ENCODE results near the gene DCLRE1C. TPM values are rescaled to one million over a fixed set of nuclear protein-coding genes. Genes with fewer than 3 reads are reported as not detected.
A peak's percentile ranks its signal among the peaks of the same experiment; 100 is the strongest.

DCLRE1C gene
- polyA plus RNA-seq, 1 of the 3 experiments (the other 2 are of a cell fraction), result 2.5 TPM

- DNase-seq, result peak; percentile 76
Measured at GRCh38 chr10:14953424-14954000, 384 bp downstream of the DCLRE1C start.

More at GRCh38 chr10:14953424-14954000, 384 bp downstream of the DCLRE1C start:
- Histone ChIP-seq H3K4me3 (ENCODE audit: low read depth in 2 of 2, low read length in 1 of 2) (peak overlapping the region; percentile 72 to 90), H3K4me2 (peak overlapping the region; percentile 88), H3F3A (replicated peaks; ENCODE audit: insufficient read depth) (peaks cover 14% of the 10 kb centered on the region), H3K9me3 (no peaks in the 10 kb centered on the region), H3K9ac (peak overlapping the region; percentile 81), H3K36me3 (replicated peaks in 1 of 2; ENCODE audit: control insufficient read depth in 1 of 2, insufficient read depth in 2 of 2, low read length in 1 of 2) (peaks cover 0 to 7% of the 10 kb centered on the region in 2 experiments), H4K20me1 (ENCODE audit: insufficient read depth) (no peaks in the 10 kb centered on the region), H3K4me1 (ENCODE audit: control insufficient read depth in 1 of 2, insufficient read depth in 2 of 2, low read depth in 1 of 2, low read length in 1 of 2) (peaks cover 7 to 10% of the 10 kb centered on the region in 2 experiments; a peak in 2 of 4 replicates), H2AFZ (ENCODE audit: low read depth) (peak overlapping the region; percentile 82), H3K79me2 (ENCODE audit: insufficient read depth) (peaks cover 50% of the 10 kb centered on the region), H3K9me2 (no peaks in the 10 kb centered on the region), H3K27me3 (ENCODE audit: insufficient read depth) (no peaks in the 10 kb centered on the region), H3K27ac (ENCODE audit: low read depth in 2 of 2, low read length in 1 of 2) (peak overlapping the region; percentile 79 to 90)
- CTCF ChIA-PET, result interaction anchor here (0.7 to 2.8 kb wide), 9 partner anchors 8 to 454 kb away, joined by 3 to 12 read pairs (median 5); no protein-coding TSS in a partner anchor
- no peak for TF ChIP-seq EP300 (IDR thresholded peaks at IDR 0.05; ENCODE audit: borderline replicate concordance in 1 of 2, low read depth in 1 of 2, low read length in 1 of 2)
- 0 out of 2 replicates have a peak, but pooled peaks have one; percentile 3 for TF ChIP-seq USF1 (IDR thresholded peaks at IDR 0.05; ENCODE audit: borderline replicate concordance, low read depth)
- peak; percentile 29; the same call in 1 of the 2 replicates for TF ChIP-seq CTCF (IDR thresholded peaks at IDR 0.05)
- no peak for TF ChIP-seq CHD2 (IDR thresholded peaks at IDR 0.05; ENCODE audit: low read length, partially characterized antibody)
- no peak for TF ChIP-seq EZH2phosphoT487 (IDR thresholded peaks at IDR 0.05; ENCODE audit: borderline replicate concordance, low read depth)
- no peak for TF ChIP-seq GABPA (IDR thresholded peaks at IDR 0.05; ENCODE audit: low read depth)
- TF ChIP-seq USF2 (IDR thresholded peaks at IDR 0.05; ENCODE audit: borderline replicate concordance, low read depth, low read length), result no peak
- no peak for TF ChIP-seq GATA2 (CRISPR knock-in tag; IDR thresholded peaks at IDR 0.05)
- TF ChIP-seq SMC3 (IDR thresholded peaks at IDR 0.05; ENCODE audit: low read depth, low read length), result peak; percentile 18; the same call in 1 of the 2 replicates
- TF ChIP-seq TEAD4 (IDR thresholded peaks at IDR 0.05; ENCODE audit: borderline replicate concordance, insufficient read depth), result no peak
- no peak for TF ChIP-seq RCOR1 (IDR thresholded peaks at IDR 0.05; ENCODE audit: low read length)
- no peak for TF ChIP-seq POLR2AphosphoS5 (IDR thresholded peaks at IDR 0.05; ENCODE audit: low read depth, low read length)
- TF ChIP-seq ZBTB33 (IDR thresholded peaks at IDR 0.05; ENCODE audit: borderline replicate concordance, low read depth), result no peak
- TF ChIP-seq MXI1 (IDR thresholded peaks at IDR 0.05; ENCODE audit: low read depth, low read length), result no peak
- TF ChIP-seq RAD21 (IDR thresholded peaks at IDR 0.05; ENCODE audit: low read length), result no peak
- TF ChIP-seq MEF2A (IDR thresholded peaks at IDR 0.05; ENCODE audit: borderline replicate concordance, low read depth), result no peak
- no peak; the same call in 1 of the 2 replicates for TF ChIP-seq FOXJ3 (CRISPR knock-in tag; IDR thresholded peaks at IDR 0.05)
- TF ChIP-seq JUND (IDR thresholded peaks at IDR 0.05), result no peak
- TF ChIP-seq TAF1 (IDR thresholded peaks at IDR 0.05; ENCODE audit: borderline replicate concordance, low read depth, low read length), result no peak
- TF ChIP-seq FOXM1 (IDR thresholded peaks at IDR 0.05; ENCODE audit: low read depth), result no peak
- POLR2A ChIA-PET, result interaction anchor here (0.5 to 2.6 kb wide), 5 partner anchors 51 to 214 kb away, joined by 3 to 12 read pairs (median 4); partner anchors contain the start of genes CDNF, HSPA14, MSANTD7 and SUV39H2
- WGBS (ENCODE audit: low lambda C conversion rate), result 1% methylated on average over 14 of the region's 32 CpGs

Data from SK-N-SH (cell line).